GM19452 (cell line): ENCODE data around the gene FAM227B.
"Not testable (repeated sequence)": the region's sequence is repeated elsewhere in the genome, so short reads cannot be mapped to it uniquely, and the experiment has no call there.

ENCODE experiments used
- ATAC-seq: cut with Tn5 transposase; IDR thresholded peaks from one replicate; pipeline ENCODE4 v1.9.1; 2021; ENCODE audit not compliant: unreplicated experiment

FAM227B gene

GRCh38 chr15:49495993-49496753 is 124.4 kb downstream of the FAM227B start:
- ATAC-seq: no peak

GRCh38 chr15:49494842-49495241 is 125.8 kb downstream of the FAM227B start:
- no peak for ATAC-seq

- no peak for ATAC-seq
Measured at GRCh38 chr15:49492830-49493229, 127.8 kb downstream of the FAM227B start.

GRCh38 chr15:49492151-49492550 is 128.5 kb downstream of the FAM227B start:
- ATAC-seq: no peak

- ATAC-seq: no peak
Measured at GRCh38 chr15:49490966-49491365, 129.7 kb downstream of the FAM227B start.

GRCh38 chr15:49485401-49485800 is 135.2 kb downstream of the FAM227B start:
- not testable (repeated sequence) for ATAC-seq

GRCh38 chr15:49478982-49479381 is 141.6 kb downstream of the FAM227B start:
- ATAC-seq: not testable (repeated sequence)

- not testable (repeated sequence) for ATAC-seq
Measured at GRCh38 chr15:49478021-49478420, 142.6 kb downstream of the FAM227B start.

GRCh38 chr15:49473031-49473430 is 147.6 kb downstream of the FAM227B start:
- ATAC-seq: no peak

GRCh38 chr15:49472338-49472737 is 148.3 kb downstream of the FAM227B start:
- ATAC-seq: no peak

GRCh38 chr15:49471733-49472132 is 148.9 kb downstream of the FAM227B start:
- ATAC-seq: no peak

GRCh38 chr15:49471248-49471647 is 149.4 kb downstream of the FAM227B start:
- ATAC-seq: not testable (repeated sequence)

GRCh38 chr15:49468481-49468839 is 152.2 kb downstream of the FAM227B start:
- no peak for ATAC-seq

GRCh38 chr15:49467746-49468480 is 152.7 kb downstream of the FAM227B start:
- no peak for ATAC-seq

GRCh38 chr15:49466119-49466518 is 154.5 kb downstream of the FAM227B start:
- ATAC-seq: no peak

- no peak for ATAC-seq
Measured at GRCh38 chr15:49464522-49464921, 156.1 kb downstream of the FAM227B start.

- ATAC-seq: no peak
Measured at GRCh38 chr15:49462232-49462844, 158.3 kb downstream of the FAM227B start.

- ATAC-seq: no peak
Measured at GRCh38 chr15:49460411-49460941, 160.1 kb downstream of the FAM227B start.

GRCh38 chr15:49458145-49458544 is 162.5 kb downstream of the FAM227B start:
- ATAC-seq: no peak

GRCh38 chr15:49456166-49456565 is 164.5 kb downstream of the FAM227B start:
- no peak for ATAC-seq

GRCh38 chr15:49452595-49452994 is 168.0 kb downstream of the FAM227B start:
- no peak for ATAC-seq

GRCh38 chr15:49441816-49442215 is 178.8 kb downstream of the FAM227B start:
- ATAC-seq: no peak
